Stimulated activated CD8-positive, alpha-beta memory T cell treated with anti-CD3 and anti-CD28 coated beads, Interleukin-4, amount 100 ng/mL, for 1 hour (primary cell): Measurements from ENCODE around the gene ARHGEF26.

Source experiments
- DNase-seq, 2 donors: peaks; one replicate each; pipeline ENCODE4 v3.0.0-alpha.2; 2020; ENCODE audit warnings: low read depth in 2 of 2, low spot score in 1 of 2

ARHGEF26 gene

GRCh38 chr3:154195620-154196356, 74.6 kb downstream of the ARHGEF26 start:
- no peak for DNase-seq

DNA sequence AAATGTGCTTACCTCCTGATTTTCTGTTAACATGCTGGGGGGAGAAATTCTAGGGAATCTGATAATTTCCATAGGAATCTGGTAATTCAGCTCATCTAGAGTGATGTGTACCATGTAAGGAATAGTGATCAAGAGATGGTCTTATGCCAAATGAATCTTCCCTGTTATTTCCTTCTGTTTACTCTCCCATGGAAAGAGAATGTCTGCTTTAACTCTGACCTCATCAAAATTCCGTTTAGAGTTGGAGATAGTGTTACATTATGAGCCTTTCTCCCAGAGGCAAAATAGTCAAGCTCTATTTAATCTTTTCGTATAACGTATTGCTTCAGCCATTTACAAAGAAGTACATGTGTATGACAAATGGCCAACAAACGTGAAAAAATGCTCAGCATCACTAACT, 76.6 kb downstream of the ARHGEF26 start:
- no peak for DNase-seq

DNA sequence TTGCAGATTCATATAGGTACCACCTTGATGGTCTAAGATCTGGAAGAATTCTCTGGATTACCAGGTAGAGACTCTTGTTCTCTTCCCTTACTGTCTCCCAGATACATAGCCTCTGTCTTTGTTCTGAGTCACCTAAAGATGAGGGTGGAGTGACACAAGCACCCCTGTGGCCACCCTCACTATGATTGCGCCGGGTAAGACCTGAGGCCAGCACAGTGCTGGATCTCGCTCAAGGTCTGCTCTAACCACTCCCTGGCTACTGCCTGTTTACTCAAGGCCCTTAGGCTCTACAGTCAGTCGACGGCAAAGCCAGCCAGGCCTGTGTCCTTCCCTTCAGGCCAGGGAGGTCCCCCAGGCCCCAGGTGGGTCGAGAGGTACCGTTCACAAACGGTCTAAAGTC, 88.3 kb downstream of the ARHGEF26 start:
- no peak for DNase-seq

- DNase-seq = no peak
Measured at GRCh38 chr3:154210986-154211385, 89.8 kb downstream of the ARHGEF26 start.

- no peak for DNase-seq
Measured at GRCh38 chr3:154214306-154214705, 93.1 kb downstream of the ARHGEF26 start.

GRCh38 chr3:154217671-154218070, 96.5 kb downstream of the ARHGEF26 start:
- no peak for DNase-seq

GRCh38 chr3:154218728-154219127, 97.5 kb downstream of the ARHGEF26 start:
- no peak for DNase-seq

DNA sequence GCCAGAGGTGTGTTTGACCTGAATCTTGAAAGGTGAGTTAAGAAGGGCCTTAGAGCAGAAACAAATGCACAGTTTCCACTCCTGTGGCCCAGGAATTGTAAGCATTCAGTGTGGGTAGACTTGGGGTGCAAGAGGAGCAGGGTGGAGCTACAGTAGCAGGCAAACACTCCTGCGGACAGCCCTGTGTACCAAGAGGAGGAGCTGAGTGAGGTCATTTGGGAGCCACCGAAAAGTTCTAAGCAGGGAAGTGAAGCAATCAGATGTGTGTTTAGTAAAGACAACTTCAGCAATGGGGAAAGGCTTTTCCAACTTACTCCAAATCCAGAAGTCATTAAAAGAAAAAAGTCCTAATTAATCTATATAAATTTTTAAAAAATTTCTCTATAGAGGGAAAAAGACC, 99.3 kb downstream of the ARHGEF26 start:
- DNase-seq = no peak

DNA sequence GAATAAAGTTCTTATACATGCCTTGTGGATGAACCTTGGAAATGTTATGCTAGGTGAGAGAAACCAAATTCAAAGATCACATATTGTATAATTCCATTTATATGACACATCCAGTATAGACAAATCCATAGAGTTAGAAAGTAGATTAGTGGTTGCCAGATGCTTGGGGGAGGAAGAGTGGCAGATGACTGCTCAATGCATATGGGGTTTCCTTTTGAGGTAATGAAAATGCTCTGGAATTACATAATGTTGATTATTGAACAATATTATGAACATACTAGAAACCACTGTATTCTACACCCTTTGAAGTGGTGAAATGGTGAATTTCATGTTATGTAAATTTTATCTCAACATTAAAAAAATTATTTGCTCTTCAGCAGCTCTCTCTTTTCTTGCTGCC, 102.3 kb downstream of the ARHGEF26 start:
- no peak for DNase-seq

DNA sequence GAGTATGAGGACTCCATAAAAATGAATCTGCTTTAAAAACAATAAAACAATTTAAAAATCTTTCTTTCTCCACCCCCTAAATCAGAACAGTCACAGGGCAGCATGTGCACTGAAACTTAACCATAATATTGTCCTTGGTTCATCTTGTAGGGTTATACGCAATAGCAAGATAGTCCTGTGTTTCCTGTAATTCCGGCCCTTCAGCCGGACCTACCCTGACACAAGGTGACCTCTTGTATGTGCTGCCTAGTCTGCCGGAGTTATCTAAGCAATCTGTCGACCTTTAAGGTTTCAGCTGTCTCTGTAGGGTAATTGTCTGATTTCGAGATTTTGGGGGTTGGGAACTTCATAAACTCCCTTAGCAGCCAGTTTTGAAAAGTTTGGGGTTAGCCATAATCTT, 103.2 kb downstream of the ARHGEF26 start:
- no peak for DNase-seq

- DNase-seq = no peak
Measured at GRCh38 chr3:154224866-154225265, 103.7 kb downstream of the ARHGEF26 start.

DNA sequence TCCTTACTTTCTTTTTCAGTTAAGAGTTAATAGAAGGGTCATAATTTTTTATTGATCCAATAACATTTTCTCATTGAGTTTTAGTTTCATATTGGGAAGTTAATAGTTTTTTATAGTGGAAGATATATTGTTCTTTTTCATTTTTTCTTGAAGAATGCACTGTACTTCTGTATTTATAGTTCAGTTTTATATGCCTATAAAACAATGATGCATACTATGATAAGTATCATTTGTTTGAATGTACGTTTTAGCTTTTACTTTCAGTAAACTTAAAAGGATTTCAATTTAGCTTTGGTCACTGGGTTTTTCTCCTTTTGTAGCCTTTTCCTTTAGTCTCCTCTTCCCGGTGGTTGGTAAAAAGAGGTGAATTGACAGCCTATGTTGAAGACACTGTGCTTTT, 104.3 kb downstream of the ARHGEF26 start:
- no peak for DNase-seq

- no peak for DNase-seq
Measured at GRCh38 chr3:154227531-154227930, 106.3 kb downstream of the ARHGEF26 start.

GRCh38 chr3:154228561-154229216, 107.5 kb downstream of the ARHGEF26 start:
- DNase-seq = no peak

DNA sequence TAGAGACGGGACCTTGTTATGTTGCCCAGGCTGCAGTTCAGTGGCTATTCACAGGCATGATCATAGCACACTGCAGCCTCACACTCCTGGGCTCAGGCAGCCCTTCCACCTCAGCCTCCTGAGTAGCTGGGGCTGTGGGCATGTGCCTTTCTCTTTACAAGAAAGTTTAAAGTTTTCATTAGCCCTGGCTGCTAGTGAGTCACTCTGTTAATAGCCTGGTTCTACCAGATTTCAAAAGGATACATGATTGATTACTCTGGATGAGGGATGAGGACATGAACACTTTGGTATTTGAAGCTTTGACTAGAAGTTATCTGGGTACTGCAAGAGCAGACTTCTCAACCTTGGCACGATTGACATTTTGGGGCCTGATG, 108.0 kb downstream of the ARHGEF26 start:
- no peak for DNase-seq

DNA sequence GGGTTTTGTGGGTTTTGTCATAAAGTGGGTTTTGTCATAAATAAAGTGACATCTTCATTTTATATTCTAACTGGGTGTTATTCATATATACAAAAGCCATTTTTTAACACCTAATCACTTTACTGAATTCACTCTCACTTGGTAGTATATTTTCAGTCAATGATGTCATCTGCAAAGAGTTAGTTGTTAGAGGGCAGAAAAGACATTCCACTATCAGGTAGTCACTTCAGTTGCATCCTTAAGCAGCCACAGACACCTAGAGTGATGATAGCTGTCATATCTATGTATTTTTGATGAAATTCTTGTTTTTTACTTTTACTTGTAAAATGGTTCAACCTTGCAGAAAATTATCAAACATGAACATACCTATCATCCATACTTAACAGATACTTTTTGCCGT, 114.1 kb downstream of the ARHGEF26 start:
- no peak for DNase-seq

GRCh38 chr3:154236331-154236730, 115.1 kb downstream of the ARHGEF26 start:
- DNase-seq = no peak

DNA sequence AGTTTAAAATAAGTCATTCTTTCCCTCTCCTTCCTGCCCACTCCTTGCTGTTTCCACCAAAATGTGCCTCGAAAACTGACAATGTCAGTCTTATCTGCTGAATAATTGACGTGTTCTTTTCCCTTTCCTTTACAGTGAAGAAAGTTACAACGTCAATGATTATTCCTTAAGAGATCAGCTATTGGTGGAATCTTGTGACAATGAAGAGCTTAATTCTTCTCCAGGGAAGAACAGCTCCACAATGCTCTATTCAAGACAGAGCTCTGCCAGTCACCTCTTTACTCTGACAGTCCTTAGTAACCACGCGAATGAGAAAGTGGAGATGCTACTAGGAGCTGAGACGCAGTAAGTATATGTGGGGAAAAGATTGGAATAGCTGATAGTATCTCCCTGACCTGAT, 119.0 kb downstream of the ARHGEF26 start:
- DNase-seq = no peak

- no peak for DNase-seq
Measured at GRCh38 chr3:154241496-154241895, 120.3 kb downstream of the ARHGEF26 start.

GRCh38 chr3:154242766-154243165, 121.6 kb downstream of the ARHGEF26 start:
- no peak for DNase-seq

- DNase-seq = no peak
Measured at GRCh38 chr3:154243353-154243752, 122.2 kb downstream of the ARHGEF26 start.

DNA sequence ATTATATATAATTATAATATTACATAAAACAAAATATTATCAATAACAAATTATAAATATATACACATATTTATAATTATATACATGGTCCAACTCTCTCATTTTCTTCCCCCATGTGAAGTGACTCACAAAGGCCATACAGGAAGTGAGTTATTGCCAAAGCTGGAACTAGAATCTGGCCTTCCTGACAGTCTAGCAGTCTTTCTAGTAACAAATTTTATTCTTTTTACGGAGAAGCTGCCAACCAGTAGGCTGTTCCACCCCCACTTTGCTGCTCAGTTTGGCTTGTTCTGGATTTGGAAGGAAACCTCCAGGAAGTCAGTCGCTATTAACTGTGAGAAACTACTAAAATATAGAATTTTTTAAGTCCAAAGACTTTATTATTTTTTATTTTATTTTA, 123.5 kb downstream of the ARHGEF26 start:
- DNase-seq = no peak

- no peak for DNase-seq
Measured at GRCh38 chr3:154247806-154248415, 126.7 kb downstream of the ARHGEF26 start.
